ENCODE measurements around the gene RAB3D.

Gene RAB3D

GRCh38 chr19:11273989-11274388, 65.5 kb downstream of the RAB3D start:
- TF ChIP-seq CTCF (conservative IDR thresholded peaks at IDR 0.05; ENCODE audit: control insufficient read depth, insufficient read depth, low read depth, low read length) = no peak
- H3K4me3 ChIP-seq (ENCODE audit: control insufficient read depth, low read depth, low read length) = no peak overlapping the region
- no peak for DNase-seq (ENCODE audit: low read depth)

- no peak for TF ChIP-seq CTCF (conservative IDR thresholded peaks at IDR 0.05; ENCODE audit: control insufficient read depth, insufficient read depth, low read depth, low read length)
- DNase-seq (ENCODE audit: low read depth) = no peak
- no peak overlapping the region for H3K4me3 ChIP-seq (ENCODE audit: control insufficient read depth, low read depth, low read length)
Observed at GRCh38 chr19:11273296-11273695, 66.2 kb downstream of the RAB3D start.

Data from fibroblast of mammary gland (primary cell).